PC-9 (cell line): ENCODE results near the gene PPIL6.

Experiments
- EZH2 ChIP-seq: fragments of 200-600 bp; sonication (generic); IDR thresholded peaks from 2 replicates; pipeline ENCODE4 v1.8.0; 2017; ENCODE audit warnings: antibody characterized with exemption, low read depth
- TF ChIP-seq, protein P1 (sequence below): fragments of 200-600 bp; sonication (generic); conservative IDR thresholded peaks from 2 replicates; pipeline ENCODE4 v1.6.1; 2017; ENCODE audit warnings: mixed run types, antibody characterized with exemption, mild to moderate bottlenecking, moderate library complexity

- TF ChIP-seq, protein P1, sequence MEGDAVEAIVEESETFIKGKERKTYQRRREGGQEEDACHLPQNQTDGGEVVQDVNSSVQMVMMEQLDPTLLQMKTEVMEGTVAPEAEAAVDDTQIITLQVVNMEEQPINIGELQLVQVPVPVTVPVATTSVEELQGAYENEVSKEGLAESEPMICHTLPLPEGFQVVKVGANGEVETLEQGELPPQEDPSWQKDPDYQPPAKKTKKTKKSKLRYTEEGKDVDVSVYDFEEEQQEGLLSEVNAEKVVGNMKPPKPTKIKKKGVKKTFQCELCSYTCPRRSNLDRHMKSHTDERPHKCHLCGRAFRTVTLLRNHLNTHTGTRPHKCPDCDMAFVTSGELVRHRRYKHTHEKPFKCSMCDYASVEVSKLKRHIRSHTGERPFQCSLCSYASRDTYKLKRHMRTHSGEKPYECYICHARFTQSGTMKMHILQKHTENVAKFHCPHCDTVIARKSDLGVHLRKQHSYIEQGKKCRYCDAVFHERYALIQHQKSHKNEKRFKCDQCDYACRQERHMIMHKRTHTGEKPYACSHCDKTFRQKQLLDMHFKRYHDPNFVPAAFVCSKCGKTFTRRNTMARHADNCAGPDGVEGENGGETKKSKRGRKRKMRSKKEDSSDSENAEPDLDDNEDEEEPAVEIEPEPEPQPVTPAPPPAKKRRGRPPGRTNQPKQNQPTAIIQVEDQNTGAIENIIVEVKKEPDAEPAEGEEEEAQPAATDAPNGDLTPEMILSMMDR = no peak
- no peak for TF ChIP-seq EZH2
These were observed 45.0 kb upstream of the PPIL6 start for GRCh38 chr6:109485266-109485935.
